ENCODE results near the gene MDN1. TPM values are rescaled to one million over a fixed set of nuclear protein-coding genes. Genes with fewer than 3 reads are reported as not detected.

MDN1 gene
- total RNA-seq, 1 experiment from 2014 or later, result 20.5 TPM

GRCh38 chr6:89843070-89843469 lies 23.5 kb upstream of the MDN1 start:
- CTCF ChIA-PET, result no interaction called here
- Histone ChIP-seq H3K79me2 (ENCODE audit: low read length) (peaks cover 34% of the 10 kb centered on the region), H3F3A (ENCODE audit: low read length, unreplicated experiment) (no peaks in the 10 kb centered on the region), H2AFZ (ENCODE audit: low read length) (no peak overlapping the region), H3K36me3 (ENCODE audit: low read depth, low read length) (no peaks in the 10 kb centered on the region; the same call in 1 of the 2 replicates), H3K9me3 (ENCODE audit: low read length) (no peaks in the 10 kb centered on the region), H4K20me1 (ENCODE audit: low read length) (peaks cover 4% of the 10 kb centered on the region; the same call in 1 of the 2 replicates), H3K9me2 (replicated peaks; ENCODE audit: low read length) (no peaks in the 10 kb centered on the region), H3K27me3 (ENCODE audit: low read length) (no peaks in the 10 kb centered on the region), H3K27ac (ENCODE audit: low read length) (no peak overlapping the region), H3K4me2 (ENCODE audit: low read length) (no peak overlapping the region), H3K4me1 (ENCODE audit: insufficient read depth, low read length) (0 out of 2 replicates have a peak, but pooled peaks cover 11% of the 10 kb centered on the region), H3K9ac (ENCODE audit: low read length) (no peak overlapping the region), H3K4me3 (ENCODE audit: low read length) (no peak overlapping the region)
- DNase-seq (peak; percentile 23), ATAC-seq (peak; percentile 94)
- BruUV-seq (replicated peaks), result no TSS peak
- TF ChIP-seq CTCF (conservative IDR thresholded peaks at IDR 0.05; ENCODE audit: low read depth, low read length) (no peak), EZH2 (IDR thresholded peaks at IDR 0.05; ENCODE audit: low read length, unreplicated experiment) (no peak), EZH2phosphoT487 (IDR thresholded peaks at IDR 0.05; ENCODE audit: borderline replicate concordance, low read length) (no peak)
- POLR2A ChIA-PET (ENCODE audit: unreplicated experiment), result no interaction called here
- intact Hi-C loops (cut with micrococcal nuclease), result no loop called here

- peaks cover 34% of the 10 kb centered on the region for H3K79me2 ChIP-seq (ENCODE audit: low read length)
- POLR2A ChIA-PET (ENCODE audit: unreplicated experiment), result interaction anchor here (0.6 kb wide), 1 partner anchor 132 kb away, joined by 4 read pairs; no protein-coding TSS in a partner anchor
- DNase-seq, result peak; percentile 4
Measured at GRCh38 chr6:89842228-89842627, 22.6 kb upstream of the MDN1 start.

More at GRCh38 chr6:89842228-89842627, 22.6 kb upstream of the MDN1 start:
- 0 out of 2 replicates have a peak, but pooled peaks cover 11% of the 10 kb centered on the region for H3K4me1 ChIP-seq (ENCODE audit: insufficient read depth, low read length)
- ATAC-seq, result no peak
- H4K20me1 ChIP-seq (ENCODE audit: low read length), result peaks cover 4% of the 10 kb centered on the region; the same call in 1 of the 2 replicates
- CTCF ChIA-PET, result interaction anchor here (0.6 kb wide), 1 partner anchor 13 kb away, joined by 4 read pairs; the partner anchor contains the start of gene CASP8AP2
- H3K9ac ChIP-seq (ENCODE audit: low read length), result no peak overlapping the region
- no peaks in the 10 kb centered on the region for H3K9me3 ChIP-seq (ENCODE audit: low read length)
- H3K4me2 ChIP-seq (ENCODE audit: low read length), result no peak overlapping the region
- H3K9me2 ChIP-seq (replicated peaks; ENCODE audit: low read length), result no peaks in the 10 kb centered on the region
- H3K27ac ChIP-seq (ENCODE audit: low read length), result no peak overlapping the region
- no peaks in the 10 kb centered on the region; the same call in 1 of the 2 replicates for H3K36me3 ChIP-seq (ENCODE audit: low read depth, low read length)
- BruUV-seq (replicated peaks), result no TSS peak
- TF ChIP-seq CTCF (conservative IDR thresholded peaks at IDR 0.05; ENCODE audit: low read depth, low read length), result no peak
- no peak for TF ChIP-seq EZH2 (IDR thresholded peaks at IDR 0.05; ENCODE audit: low read length, unreplicated experiment)
- no peak for TF ChIP-seq EZH2phosphoT487 (IDR thresholded peaks at IDR 0.05; ENCODE audit: borderline replicate concordance, low read length)
- no peaks in the 10 kb centered on the region for H3F3A ChIP-seq (ENCODE audit: low read length, unreplicated experiment)
- H2AFZ ChIP-seq (ENCODE audit: low read length), result no peak overlapping the region
- intact Hi-C loops (cut with micrococcal nuclease), result no loop called here
- H3K27me3 ChIP-seq (ENCODE audit: low read length), result no peaks in the 10 kb centered on the region
- H3K4me3 ChIP-seq (ENCODE audit: low read length), result no peak overlapping the region
